Measurements from ENCODE around the gene C1R.
"Not testable (repeated sequence)": the region's sequence is repeated elsewhere in the genome, so short reads cannot be mapped to it uniquely, and the experiment has no call there.

Gene C1R

DNA sequence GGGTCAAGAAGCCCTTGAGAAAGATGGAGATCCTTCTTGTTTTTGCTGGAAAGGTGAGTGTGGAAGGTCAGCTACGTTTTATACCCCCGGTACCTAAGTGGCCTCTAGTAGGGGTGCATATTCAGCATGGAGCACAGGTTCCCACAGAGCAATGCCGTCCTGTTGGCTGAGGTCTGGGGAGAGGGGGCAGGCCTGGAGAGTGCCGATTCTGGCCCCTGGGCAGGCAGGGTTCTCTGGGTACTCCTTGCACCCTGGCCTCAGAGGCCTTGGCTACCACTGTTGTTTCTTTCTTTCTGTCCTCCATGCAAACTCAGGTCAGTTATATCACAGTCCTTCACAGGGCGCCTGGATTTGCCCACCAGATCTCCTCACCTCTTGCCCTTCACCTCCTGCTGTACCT, 27.9 kb upstream of the C1R start:
- FAIRE-seq (no peak), DNase-seq (ENCODE audit: low spot score) (no peak)

DNA sequence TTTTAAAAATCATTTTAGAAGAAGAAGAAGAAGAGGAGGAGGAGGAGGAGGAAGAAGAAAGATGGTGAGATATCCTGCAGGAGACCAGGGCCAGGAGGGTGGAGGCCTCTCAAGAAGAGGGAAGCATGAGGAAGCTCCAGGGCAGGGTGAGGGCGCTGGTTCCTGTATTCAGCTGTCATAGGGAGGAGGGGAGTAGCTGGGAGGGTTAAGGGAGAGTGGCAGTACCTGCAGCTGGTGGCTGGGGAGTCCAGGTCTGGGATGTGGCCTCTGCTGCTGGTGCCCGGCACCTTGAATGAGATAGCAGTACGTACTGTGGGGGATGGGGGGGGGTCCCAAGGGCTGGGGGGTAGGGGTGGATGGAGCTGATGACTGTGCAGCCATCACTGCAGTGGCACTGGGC, 26.6 kb upstream of the C1R start:
- DNase-seq (ENCODE audit: low spot score) = no peak
- no peak for FAIRE-seq

DNA sequence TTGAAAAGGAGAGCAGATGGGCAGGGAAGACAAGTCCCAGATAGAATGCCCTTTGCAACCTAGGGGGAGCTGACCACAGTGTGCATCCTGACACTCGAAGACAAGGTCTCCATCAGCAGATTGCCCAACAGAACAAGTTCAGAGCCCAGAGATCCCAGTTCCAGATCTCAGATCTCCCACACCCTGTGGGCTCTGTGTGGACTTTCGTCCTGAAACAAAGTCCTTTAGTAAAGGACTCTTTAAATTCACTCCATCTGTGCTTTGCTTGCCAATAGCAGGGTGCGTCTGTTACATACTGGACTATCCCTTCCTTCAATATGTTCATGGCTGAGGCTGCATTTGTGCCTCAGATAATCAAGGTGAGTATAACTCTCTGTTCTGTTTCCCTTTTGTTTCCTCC, 25.4 kb upstream of the C1R start:
- no peak for DNase-seq (ENCODE audit: low spot score)
- no peak for FAIRE-seq

DNA sequence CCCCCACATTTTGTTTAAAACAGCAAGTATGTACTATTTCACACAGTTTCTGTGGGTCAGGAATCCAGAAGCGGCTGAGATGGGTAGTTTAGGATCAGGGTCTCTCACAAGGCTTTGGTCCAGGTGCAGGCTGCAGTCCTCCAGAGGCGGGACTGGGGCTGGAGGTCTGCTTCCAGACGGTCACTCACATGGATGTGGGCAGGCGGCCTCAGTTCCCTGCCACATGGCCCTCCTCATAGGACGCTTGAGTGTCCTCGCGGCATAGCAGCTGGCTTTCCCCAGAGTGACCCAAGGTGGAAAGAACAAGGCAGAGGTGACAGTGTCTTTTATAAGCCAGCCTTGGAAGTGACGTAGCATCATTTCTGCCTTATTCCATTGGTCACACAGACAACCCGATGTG, 24.7 kb upstream of the C1R start:
- FAIRE-seq (no peak), DNase-seq (ENCODE audit: low spot score) (no peak)

DNA sequence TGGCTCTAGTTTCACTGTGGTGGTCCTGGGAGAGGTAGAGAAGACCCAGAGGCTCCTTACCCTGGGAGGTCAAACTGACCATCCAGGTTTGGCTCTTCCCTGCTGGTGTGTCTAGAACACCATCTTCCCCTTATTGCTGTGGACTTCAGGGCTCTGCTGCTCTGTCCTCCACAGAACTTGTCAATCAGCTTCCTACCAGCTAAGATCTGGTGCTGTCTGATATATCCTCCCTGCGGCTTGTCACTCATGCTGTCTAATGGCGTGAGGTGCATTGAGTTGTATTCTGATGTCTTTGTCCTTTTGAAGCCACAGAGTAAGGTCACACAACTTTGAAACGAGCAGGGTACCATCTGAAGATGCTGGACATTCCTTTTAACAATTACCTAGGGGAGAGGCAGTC, 24.0 kb upstream of the C1R start:
- DNase-seq (ENCODE audit: low spot score) (no peak), FAIRE-seq (no peak)

DNA sequence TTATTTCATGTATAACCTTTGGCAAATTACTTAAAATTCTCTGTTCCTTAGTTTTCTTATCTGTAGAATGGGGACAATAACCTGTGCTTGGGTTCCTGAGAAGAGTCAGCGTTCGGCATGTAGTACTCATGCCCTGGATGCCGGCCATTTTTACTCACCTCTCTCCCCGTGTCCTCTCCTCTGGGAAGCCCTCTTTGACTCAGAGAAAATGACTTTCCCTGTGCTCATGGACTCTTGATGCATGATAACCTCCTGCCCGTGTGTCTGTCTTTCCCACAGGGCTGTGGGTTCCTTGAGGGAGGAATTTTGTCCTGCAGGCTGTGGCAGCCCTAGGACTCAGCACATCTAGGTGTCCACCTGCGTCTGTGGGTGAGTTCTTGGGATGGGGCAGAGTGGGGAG, 22.6 kb upstream of the C1R start:
- DNase-seq (ENCODE audit: low spot score) (no peak), FAIRE-seq (no peak)

DNA sequence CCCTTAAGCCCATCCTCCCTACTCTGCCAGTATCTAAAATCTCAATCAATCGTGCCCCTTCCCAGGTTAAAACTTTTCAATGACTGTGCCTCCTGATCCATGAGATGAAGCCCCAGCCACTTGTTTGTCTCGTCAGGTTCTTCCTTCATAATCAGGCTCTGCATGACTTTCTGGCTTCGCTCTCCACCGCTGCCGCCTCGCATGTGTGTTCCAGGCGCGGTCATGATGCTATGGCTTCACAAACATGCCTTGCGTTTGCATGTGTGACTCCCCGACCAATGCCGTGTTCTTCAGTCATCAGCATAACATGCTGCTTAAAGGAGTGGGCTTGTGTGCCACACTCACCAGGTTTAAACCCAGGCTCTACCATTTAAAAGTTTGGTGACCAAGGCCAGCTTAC, 21.8 kb upstream of the C1R start:
- no peak for FAIRE-seq
- no peak for DNase-seq (ENCODE audit: low spot score)

DNA sequence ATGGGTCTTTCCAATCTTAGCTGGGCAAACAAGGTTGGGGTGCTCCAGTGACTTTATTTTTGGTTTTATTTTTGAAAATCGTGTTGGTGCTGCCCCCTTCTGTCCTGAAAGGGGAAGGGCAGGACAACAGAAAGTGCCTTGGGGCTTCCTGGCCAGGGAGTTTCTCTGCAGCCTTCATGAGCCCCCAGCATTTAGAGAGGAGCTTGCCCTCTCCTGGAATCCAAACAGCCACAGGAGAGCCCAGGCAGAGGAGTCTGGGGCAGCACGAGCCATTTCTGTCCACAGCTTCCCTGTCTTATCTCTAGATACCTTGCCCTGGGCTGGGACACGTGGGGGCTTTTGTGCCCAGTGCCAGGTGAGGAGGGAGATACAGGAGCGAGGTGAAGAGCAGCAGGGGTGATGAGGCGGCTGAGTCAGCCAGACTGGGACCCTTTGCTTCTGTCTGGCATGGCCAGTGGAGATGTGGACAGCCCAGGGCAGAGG, 21.2 kb upstream of the C1R start:
- no peak for FAIRE-seq
- peak; percentile 7 for DNase-seq (ENCODE audit: low spot score)

DNA sequence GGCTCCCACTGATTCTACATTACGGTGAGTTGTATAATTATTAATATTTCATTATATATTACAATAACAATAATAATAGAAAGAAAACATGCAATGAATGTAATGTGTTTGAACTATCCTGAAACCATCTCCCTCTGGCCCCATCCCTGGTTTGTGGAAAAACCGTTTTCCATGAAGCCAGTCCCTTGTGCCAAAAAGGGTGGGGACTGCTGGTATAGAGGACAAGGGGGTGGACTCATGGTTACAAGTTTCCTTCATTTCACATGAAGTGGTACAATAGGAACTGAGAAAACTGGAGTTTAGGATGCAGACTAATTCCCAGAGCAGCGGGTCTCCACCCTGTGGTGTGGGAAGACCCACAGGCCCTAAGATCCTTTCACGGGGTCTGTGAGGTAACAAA, 19.8 kb upstream of the C1R start:
- DNase-seq (ENCODE audit: low spot score) (no peak), FAIRE-seq (no peak)

DNA sequence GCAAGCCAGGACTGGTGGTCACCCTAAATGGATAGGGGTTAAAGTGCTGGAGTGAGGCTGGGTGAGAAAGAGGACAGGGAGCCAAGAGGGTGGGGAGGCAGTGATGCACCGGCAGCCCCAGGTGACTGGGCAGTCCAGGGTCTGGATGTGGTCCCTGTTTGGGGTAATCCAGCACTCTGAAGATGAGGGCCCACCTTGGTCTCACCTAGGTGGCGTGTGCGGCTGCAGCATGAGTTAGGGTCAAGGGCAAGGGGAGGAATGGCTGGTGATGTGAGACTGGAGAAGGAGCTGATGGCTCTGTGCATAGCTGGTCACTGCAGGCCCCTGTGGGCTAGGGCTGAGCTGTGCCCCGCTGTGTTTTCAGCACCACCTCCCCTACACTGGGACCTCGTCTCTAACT, 18.4 kb upstream of the C1R start:
- FAIRE-seq = no peak
- no peak for DNase-seq (ENCODE audit: low spot score)

DNA sequence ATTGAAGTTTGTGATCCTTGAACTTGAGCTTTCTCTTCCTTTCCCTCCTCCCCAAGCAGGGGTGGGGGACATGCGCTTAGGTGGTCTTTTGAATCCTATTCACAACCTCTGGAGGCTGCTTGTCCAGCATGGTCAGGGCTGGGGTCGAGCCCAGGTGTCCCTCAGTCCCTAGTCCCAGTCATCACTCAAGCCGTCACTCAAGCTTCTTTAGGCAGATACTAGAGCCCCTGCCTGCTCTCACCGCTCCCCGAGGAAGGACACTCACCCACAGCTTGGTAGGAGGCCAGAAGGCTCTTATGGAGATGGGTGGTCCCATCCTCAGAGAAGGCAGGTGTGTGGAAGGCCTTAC, 17.3 kb upstream of the C1R start:
- no peak for FAIRE-seq

DNA sequence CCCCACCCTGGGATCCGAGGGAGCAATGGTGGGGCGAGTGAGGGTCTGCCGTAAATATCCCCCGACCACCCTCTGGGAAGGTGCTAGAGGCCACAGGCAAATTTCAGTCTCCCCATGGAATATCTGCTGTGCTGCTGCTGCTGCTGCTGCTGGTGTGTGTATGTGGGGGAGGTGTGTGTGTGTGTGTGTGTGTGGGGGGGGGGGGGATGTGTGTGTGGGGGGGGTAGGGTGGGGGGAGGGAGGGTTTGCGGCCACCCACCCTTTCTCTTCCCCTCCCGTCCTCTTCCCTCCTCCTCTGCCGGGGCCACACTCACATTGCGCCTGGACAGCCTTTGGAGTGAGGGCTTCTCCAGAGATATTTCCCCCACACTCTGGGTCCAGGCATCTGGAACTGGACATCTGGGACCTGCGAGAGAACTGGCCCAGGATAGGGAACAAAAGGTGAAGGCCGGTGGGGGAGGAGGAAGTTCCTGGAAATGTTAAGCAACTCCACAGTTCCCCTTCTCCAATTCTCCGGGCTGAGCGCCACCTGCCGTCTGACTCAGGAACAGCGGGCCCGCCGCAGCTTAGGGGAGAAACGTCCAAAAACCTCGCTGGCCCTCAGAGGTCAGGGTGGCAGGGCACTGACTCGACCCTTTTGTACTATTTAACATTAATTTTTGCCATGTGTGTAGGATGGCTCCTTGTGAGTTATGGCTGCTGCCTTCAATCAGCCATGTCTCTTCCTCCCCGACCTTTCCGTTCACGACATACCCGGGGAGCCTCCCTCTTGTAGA, 16.7 kb upstream of the C1R start, which contains the start of gene C1RL:
Gene C1RL, minus strand, starts transcription at position 419 of the 776 bp plus-strand sequence. Its CDS starts 34 bp downstream, at position 385.
- FAIRE-seq = no peak

More for the DNA sequence above, 17.3 kb upstream of the C1R start:
- DNase-seq (ENCODE audit: low spot score) = no peak

DNA sequence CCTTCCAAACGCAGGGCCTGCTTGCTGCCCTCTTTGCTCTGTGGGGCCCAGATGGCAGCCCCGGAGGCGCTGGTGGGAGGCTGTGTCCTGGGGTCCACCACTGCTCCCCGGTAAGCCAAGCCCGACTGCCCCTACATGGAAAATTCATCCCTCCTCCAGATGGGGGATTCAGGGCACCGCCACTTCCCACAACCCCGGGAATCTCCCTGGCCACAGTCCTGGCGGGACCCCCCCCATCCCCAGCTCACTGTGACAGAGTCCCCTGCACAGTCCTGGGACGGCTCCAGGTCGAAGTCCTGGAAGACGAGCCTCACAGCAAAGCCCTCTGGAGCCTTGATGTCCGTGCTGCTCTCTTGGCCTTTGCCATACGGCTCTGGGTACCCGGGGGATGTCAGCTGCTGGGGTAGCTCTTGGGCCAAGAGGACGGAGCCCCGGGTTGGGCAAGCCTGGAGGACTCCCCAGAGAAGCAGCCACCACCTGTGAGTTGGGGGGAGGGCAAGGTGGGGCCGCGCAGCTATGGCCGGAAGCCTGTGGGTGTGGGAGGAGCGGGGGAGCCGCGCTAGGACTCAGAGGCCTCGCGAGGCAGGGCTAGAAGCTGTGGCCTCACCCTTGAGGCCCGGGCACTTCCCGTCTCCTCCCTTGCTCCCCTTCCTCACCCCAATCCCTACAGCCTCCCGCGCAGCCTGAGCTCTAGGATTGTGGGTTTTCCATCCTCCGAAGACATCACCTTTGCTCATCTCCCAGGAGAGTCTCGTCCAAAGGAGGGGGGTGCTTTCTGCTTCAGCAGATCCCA, 16.0 kb upstream of the C1R start:
- FAIRE-seq (no peak), DNase-seq (ENCODE audit: low spot score) (peak; percentile 61)

More for the DNA sequence above, 16.7 kb upstream of the C1R start, which contains the start of gene C1RL:
- peak; percentile 61 for DNase-seq (ENCODE audit: low spot score)

DNA sequence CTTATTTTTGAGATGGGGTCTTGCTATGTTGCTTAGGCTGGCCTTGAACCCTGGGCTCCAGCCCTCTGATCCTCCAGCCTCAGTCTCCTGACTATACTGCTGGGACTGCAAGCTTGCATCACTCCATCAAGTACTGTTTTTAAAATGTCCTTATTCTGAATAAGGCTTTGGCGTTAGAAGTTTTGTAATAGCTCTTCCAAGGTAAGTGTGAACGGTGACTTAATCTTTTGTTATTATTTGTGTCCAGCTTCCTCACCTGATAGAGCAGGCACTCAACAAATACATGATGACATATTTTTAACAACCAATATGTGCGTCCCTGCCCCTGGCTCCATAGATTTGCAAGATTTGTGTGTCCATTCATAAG, 15.4 kb upstream of the C1R start:
- FAIRE-seq (no peak), DNase-seq (ENCODE audit: low spot score) (no peak)

DNA sequence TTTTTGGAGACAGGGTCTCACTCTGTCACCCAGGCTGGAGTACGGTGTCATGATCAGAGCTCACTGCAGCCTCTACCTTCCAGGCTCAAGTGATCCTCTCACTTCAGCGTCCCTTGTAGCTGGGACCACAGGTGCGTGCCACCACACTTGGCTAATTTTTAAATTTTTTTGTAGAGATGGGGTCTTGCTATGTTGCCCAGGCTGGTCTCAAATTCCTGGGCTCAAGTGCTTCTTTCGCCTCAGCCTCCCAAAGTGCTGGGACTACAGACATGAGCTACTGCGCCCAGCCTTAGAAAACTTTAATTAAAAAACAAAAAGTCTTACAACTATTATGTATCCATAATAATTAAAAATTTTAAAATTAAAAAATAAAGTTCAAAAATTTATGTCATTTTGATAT, 14.9 kb upstream of the C1R start:
- not testable (repeated sequence) for DNase-seq (ENCODE audit: low spot score); FAIRE-seq

DNA sequence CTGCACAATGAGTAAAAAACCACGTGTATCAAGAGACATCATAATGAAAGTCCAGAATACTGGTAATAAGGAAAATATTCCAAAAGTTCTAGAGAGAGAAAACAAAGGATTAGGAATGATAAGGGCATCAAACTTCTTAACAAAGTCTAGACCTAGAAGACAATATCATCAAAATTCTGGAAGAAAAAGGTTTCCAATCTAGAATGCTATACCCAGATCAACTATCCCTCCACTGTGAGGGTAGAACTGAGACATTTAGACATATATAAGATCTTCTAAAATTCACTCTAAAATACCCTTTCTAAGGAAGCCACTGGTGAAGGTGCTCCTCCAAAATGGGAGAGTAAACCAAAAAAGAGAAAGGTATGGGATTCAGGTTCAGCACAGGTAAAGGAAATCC, 13.8 kb upstream of the C1R start:
- no peak for DNase-seq (ENCODE audit: low spot score)
- no peak for FAIRE-seq

DNA sequence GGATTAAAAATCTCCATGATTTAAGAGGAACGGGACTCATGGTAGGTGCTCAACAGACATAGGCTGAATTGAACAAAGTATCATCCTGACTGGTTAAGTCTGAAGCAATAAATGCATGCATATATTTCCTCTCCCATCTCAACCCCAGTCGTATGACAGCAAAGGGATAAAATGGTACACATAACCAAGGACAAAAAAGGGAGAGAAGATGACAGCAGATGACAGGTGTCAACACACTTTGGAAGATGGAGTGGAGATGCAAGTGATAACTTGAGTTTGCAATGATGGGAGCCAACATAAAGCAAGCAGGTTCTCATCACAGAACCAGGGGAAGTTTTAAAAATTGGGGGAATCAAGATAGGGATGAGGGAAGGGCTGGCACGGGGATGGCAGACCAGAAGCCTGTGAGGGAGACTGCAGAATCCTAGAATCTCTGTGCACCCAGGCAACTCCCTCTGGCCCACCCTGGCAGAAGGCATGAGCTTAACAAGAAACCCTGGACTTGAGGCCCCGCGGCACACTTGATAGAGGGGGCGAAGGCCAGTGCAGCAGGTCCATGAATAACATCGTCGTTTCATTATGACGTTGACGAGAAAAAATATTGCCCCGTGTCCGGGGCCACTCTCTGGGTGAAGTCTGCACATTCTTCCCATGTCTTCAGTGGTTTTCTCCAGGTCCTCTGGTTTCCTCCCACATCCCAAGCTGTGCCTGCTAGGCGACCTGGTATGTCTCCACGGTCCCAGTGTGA, 11.8 kb upstream of the C1R start:
- FAIRE-seq (no peak), DNase-seq (ENCODE audit: low spot score) (no peak)

DNA sequence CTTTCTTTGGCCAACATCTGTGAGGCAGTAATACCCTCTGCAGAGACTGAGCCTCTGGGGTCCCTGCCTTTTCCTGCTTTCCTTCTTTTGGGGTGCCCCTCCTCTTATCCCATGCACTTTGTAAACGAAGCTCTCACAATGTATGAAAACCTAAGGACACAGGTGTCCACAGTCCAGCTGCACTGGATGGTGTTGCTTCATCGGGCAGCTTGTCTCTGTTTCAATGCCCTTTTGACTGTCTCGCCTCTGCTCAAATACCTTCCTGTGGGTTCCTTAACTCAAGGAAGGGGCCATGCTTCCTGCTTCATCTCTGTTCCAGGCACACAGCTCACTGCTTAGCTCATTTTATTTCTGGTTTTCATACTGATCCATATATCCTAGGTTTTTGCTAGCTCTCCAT, 10.3 kb upstream of the C1R start:
- DNase-seq (ENCODE audit: low spot score) = no peak
- FAIRE-seq = no peak

DNA sequence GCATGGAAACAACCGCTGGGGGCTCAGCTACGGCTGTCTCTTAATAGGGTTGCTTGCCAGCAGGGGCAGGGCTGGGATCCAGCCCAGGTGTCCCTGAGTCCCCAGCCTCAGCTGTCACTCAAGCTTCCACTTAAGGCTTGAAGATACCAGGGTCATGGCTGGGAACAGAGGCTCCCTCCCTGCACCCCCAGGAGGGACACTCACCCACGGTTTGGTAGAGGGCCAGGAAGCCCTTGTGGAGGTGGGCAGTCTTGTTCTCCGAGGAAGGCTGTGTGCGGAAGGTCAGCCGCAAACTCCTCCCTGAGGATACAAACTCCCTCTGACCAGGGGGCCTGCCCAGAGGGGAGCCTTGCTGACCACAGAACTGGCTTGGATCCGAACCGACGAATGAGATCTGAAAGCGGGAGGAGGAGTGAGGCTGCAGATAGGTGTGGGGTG, 9.5 kb upstream of the C1R start:
- FAIRE-seq (no peak), DNase-seq (ENCODE audit: low spot score) (no peak)

DNA sequence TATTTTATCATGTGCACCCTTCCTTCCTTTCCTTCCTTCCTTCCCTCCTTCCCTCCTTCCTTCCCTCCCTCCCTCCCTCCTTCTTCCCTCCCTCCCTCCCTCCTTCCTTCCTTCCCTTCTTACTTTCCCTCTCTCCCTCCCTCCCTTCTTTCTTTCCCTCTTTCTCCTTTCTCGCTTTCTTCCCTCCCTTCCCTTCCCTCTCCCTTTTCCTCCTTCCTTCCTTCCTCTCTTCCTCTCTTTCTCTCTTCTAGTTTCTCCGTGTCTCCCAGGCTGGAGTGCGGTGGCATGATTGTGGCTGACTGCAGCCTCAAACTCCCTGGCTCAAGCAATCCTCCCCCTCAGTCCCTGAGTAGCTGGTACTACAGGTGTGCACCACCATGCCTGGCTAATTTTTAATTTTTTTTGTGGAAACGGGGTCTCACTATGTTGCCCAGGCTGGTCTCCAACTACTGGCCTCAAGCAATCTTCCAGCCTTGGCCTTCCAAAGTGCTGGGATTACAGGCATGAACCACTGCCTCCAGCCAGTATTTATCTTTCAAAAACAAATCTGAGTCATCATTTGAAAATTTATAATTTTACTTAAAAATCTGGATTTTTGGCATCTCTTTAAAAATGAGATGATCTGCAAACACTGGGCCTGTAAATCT, 8.9 kb upstream of the C1R start:
- DNase-seq (ENCODE audit: low spot score) = no peak
- no peak for FAIRE-seq

DNA sequence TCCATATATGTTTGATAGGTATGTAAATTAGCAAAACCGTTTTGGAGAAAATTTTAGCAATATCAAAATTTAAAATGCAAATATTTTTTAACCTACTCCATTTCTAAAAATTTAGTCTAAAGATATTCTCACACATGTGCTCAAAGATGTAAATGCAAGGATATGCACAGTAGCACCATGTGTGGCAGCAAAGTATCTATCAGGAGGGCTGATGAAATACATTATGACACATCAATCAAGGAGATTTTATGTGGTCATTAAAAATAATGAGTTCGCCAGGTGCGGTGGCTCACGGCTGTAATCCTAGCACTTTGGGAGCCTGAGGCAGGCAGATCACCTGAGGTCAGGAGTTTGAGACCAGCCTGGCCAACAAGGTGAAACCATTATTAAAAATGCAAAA, 8.0 kb upstream of the C1R start:
- no peak for DNase-seq (ENCODE audit: low spot score)
- FAIRE-seq = no peak
